GM12864 (cell line): Measurements from ENCODE around the gene ALDH7A1.

Experiments used
- DNase-seq: peaks from one replicate; pipeline ENCODE4 v3.0.0-alpha.2; 2011; ENCODE audit warnings: low read depth
- H3K4me3 ChIP-seq: 2 replicates; pipeline ENCODE4 v1.5.1; 2011; ENCODE audit warnings: mild to moderate bottlenecking, low read depth, low read length, control low read depth
- CTCF ChIP-seq: IDR thresholded peaks from 2 replicates; pipeline ENCODE4 v1.5.1; 2011; ENCODE audit warnings: low read depth, mild to moderate bottlenecking, moderate library complexity, low read length, control low read depth, inconsistent platforms; ENCODE audit errors: missing control alignments

Gene ALDH7A1

GRCh38 chr5:126595486-126596083 lies 566 bp upstream of the ALDH7A1 start:
- no peak for DNase-seq
- peak overlapping the region; percentile 58 for H3K4me3 ChIP-seq
- no peak for TF ChIP-seq CTCF

GRCh38 chr5:126591549-126591948 lies 3.5 kb downstream of the ALDH7A1 start:
- TF ChIP-seq CTCF: no peak
- no peak overlapping the region for H3K4me3 ChIP-seq
- no peak for DNase-seq

GRCh38 chr5:126589536-126590297 lies 5.3 kb downstream of the ALDH7A1 start:
- H3K4me3 ChIP-seq: no peak overlapping the region
- no peak for DNase-seq
- no peak for TF ChIP-seq CTCF

DNA sequence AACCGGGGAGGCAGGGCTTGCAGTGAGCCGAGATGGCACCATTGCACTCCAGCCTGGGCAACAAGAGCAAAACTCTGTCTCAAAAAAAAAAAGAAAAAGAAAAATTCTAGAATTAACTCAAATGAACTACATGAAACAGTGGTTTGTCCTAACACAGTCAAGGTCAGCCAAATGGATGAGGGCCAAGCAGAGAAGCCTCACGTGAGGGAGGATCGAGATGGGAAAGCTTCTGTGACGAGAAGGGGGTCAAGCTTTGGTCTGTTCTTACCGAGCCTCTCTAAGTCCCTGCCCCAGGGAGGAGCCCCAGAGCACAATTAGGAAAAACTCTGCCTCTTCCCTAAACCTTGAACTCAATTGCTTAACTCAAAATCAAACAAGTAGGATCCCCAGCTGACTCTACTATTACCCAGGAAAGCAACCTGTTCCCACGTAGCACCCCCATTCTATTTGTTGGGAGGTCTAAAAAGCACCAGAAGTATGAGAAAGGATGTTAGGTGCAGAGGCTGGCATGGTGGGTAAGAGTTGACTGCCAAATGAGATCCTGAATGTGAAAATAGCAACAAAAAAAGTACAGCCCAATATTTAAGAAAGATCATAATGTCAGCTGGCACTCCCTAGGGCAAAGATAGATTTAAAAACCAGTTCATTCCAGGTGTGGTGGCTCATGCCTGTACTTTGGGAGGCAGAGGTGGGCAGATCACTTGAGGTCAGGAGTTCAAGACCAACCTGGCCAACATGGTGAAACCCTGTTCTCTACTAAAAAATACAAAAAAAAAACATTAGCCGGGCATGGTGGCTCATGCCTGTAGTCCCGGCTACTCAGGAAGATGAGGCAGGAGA lies 7.2 kb downstream of the ALDH7A1 start:
- H3K4me3 ChIP-seq: no peak overlapping the region
- no peak for DNase-seq
- TF ChIP-seq CTCF: no peak

GRCh38 chr5:126583761-126584160 lies 11.3 kb downstream of the ALDH7A1 start:
- no peak for TF ChIP-seq CTCF
- H3K4me3 ChIP-seq: no peak overlapping the region
- no peak for DNase-seq

DNA sequence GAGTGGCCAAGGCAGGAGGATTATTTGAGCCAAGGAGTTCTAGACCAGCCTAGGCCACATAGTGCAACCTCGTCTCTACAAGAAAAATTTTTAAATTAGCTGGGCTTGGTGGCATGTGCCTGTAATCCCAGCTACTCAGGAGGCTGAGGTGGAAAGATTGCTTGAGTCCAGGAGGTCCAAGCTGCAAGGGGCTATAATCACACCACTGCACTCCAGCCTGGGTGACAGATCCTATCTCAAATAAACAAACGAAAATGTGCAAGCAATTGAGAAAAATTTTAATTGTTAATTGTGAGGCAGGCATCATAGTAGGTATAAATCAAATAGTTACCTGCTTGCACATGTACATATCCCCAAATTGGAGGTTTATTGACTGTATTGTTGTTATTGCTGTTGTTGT lies 15.3 kb downstream of the ALDH7A1 start:
- no peak overlapping the region for H3K4me3 ChIP-seq
- TF ChIP-seq CTCF: no peak
- no peak for DNase-seq
